GM23338 (cell line): Measurements from ENCODE around the gene POLDIP2. TPM values are rescaled to one million over a fixed set of nuclear protein-coding genes. Genes with fewer than 3 reads are reported as not detected.

ENCODE experiments used
- ATAC-seq: fragments of 200-7000 bp; cut with Tn5 transposase; 3 replicates; pipeline ENCODE4 v1.9.1; 2020
- DNase-seq: peaks from one replicate; pipeline ENCODE4 v3.0.0-alpha.2; 2015; ENCODE audit warnings: low spot score
- H2AFZ ChIP-seq: fragments of 200-600 bp; sonication (generic); 2 replicates; pipeline ENCODE4 v1.8.0; 2016; ENCODE audit warnings: antibody characterized with exemption, mild to moderate bottlenecking, moderate library complexity
- H3F3A ChIP-seq: fragments of 200-600 bp; sonication (generic); replicated peaks from 2 replicates; pipeline ENCODE4 v1.8.0; 2017; ENCODE audit warnings: antibody characterized with exemption, mixed run types, low read depth
- H3K27ac ChIP-seq: fragments of 200-600 bp; sonication (generic); 2 replicates; pipeline ENCODE4 v1.6.1; 2016; ENCODE audit warnings: low read depth
- H3K27me3 ChIP-seq: fragments of 200-600 bp; sonication (generic); 2 replicates; pipeline ENCODE4 v1.8.0; 2016; ENCODE audit warnings: mild to moderate bottlenecking, mixed run types, moderate library complexity; ENCODE audit not compliant: insufficient read depth
- H3K36me3 ChIP-seq: fragments of 200-600 bp; sonication (generic); 2 replicates; pipeline ENCODE4 v1.8.0; 2016; ENCODE audit warnings: mild to moderate bottlenecking; ENCODE audit not compliant: insufficient read depth
- H3K4me1 ChIP-seq: fragments of 200-600 bp; sonication (generic); 2 replicates; pipeline ENCODE4 v1.8.0; 2016; ENCODE audit warnings: mild to moderate bottlenecking, moderate library complexity; ENCODE audit not compliant: insufficient read depth
- H3K4me2 ChIP-seq: fragments of 200-600 bp; sonication (generic); 2 replicates; pipeline ENCODE4 v1.7.1; 2017; ENCODE audit warnings: mixed run types
- H3K4me3 ChIP-seq: fragments of 200-600 bp; sonication (generic); 2 replicates; pipeline ENCODE4 v1.6.1; 2016; ENCODE audit warnings: mixed run types
- H3K79me2 ChIP-seq: fragments of 200-600 bp; sonication (generic); replicated peaks from 2 replicates; pipeline ENCODE4 v1.8.0; 2017; ENCODE audit warnings: mild to moderate bottlenecking; ENCODE audit not compliant: insufficient read depth
- H3K9me2 ChIP-seq: fragments of 200-600 bp; sonication (generic); 2 replicates; pipeline ENCODE4 v1.8.0; 2017; ENCODE audit not compliant: insufficient read depth
- H4K20me1 ChIP-seq: fragments of 200-600 bp; sonication (generic); replicated peaks from 2 replicates; pipeline ENCODE4 v1.8.0; 2017; ENCODE audit warnings: mild to moderate bottlenecking; ENCODE audit not compliant: insufficient read depth
- H3K27ac Mint-ChIP-seq: 2 replicates; pipeline ENCODE4 v1.8.0; 2020; ENCODE audit warnings: inconsistent platforms, mild to moderate bottlenecking, moderate library complexity, mixed read lengths
- H3K27me3 Mint-ChIP-seq: 3 replicates; pipeline ENCODE4 v1.8.0; 2022; ENCODE audit warnings: low read depth, mild to moderate bottlenecking, moderate library complexity, mixed read lengths, inconsistent platforms; ENCODE audit not compliant: insufficient read depth, poor library complexity
- H3K36me3 Mint-ChIP-seq: 3 replicates; pipeline ENCODE4 v1.8.0; 2021; ENCODE audit warnings: low read depth, mild to moderate bottlenecking, inconsistent platforms, moderate library complexity, mixed read lengths
- H3K4me1 Mint-ChIP-seq: 3 replicates; pipeline ENCODE4 v1.8.0; 2020; ENCODE audit warnings: mild to moderate bottlenecking, inconsistent platforms, mixed read lengths
- H3K4me3 Mint-ChIP-seq: 3 replicates; pipeline ENCODE4 v1.8.0; 2021; ENCODE audit warnings: moderate library complexity, mild to moderate bottlenecking, inconsistent platforms, mixed read lengths
- H3K9me3 Mint-ChIP-seq: 3 replicates; pipeline ENCODE4 v1.8.0; 2020; ENCODE audit warnings: moderate library complexity, mild to moderate bottlenecking, inconsistent platforms, mixed read lengths
- EZH2 ChIP-seq: fragments of 200-600 bp; sonication (generic); IDR thresholded peaks from one replicate; pipeline ENCODE4 v1.8.0; 2017; ENCODE audit warnings: antibody characterized with exemption, mild to moderate bottlenecking, low read depth; ENCODE audit not compliant: unreplicated experiment
- EZH2phosphoT487 ChIP-seq: fragments of 200-600 bp; sonication (generic); IDR thresholded peaks from one replicate; pipeline ENCODE4 v1.8.1; 2018; ENCODE audit warnings: antibody characterized with exemption; ENCODE audit not compliant: unreplicated experiment
- JUNB ChIP-seq: IDR thresholded peaks from one replicate; pipeline ENCODE4 v1.6.1; 2016; ENCODE audit warnings: antibody characterized with exemption; ENCODE audit not compliant: unreplicated experiment
- NANOG ChIP-seq: IDR thresholded peaks from 2 replicates; pipeline ENCODE4 v1.6.1; 2016; ENCODE audit warnings: antibody characterized with exemption, borderline replicate concordance
- POLR2AphosphoS5 ChIP-seq: IDR thresholded peaks from 2 replicates; pipeline ENCODE4 v1.6.1; 2016; ENCODE audit warnings: antibody characterized with exemption, low read depth
- polyA plus RNA-seq: library from polyadenylated mRNA; unstranded; fragments of >200 nt; fragmentation: Nextera tagmentation; extraction: Ambion mirVana; gene quantifications from 2 replicates; pipeline ENCODE4 v1.2.1, GENCODE V29; 2016
- total RNA-seq: library from RNA; depleted of rRNA; stranded (reverse); fragments of >200 nt; shearing (Covaris generic); gene quantifications from 2 replicates; pipeline ENCODE4 v1.2.3, GENCODE V29; 2014
- TF ChIP-seq, protein P1 (sequence below): IDR thresholded peaks from 2 replicates; pipeline ENCODE4 v1.6.1; 2016; ENCODE audit warnings: antibody characterized with exemption
- TF ChIP-seq, protein P2 (sequence below), 2 experiments: fragments of 200-600 bp in 1 of 2; sonication (generic) in 1 of 2; conservative IDR thresholded peaks; 2 replicates each; pipeline versions ENCODE4 v1.5.1 to v1.6.1; 2016 to 2017; ENCODE audit warnings: antibody characterized with exemption in 2 of 2, low read depth in 2 of 2, mild to moderate bottlenecking in 2 of 2, moderate library complexity in 1 of 2
- TF ChIP-seq, protein P3 (sequence below): fragments of 250-450 bp; sonication (Bioruptor Pico); IDR thresholded peaks from 2 replicates; pipeline ENCODE4 v1.5.0; 2020; ENCODE audit warnings: mild to moderate bottlenecking, moderate library complexity
- TF ChIP-seq, protein P4 (sequence below): IDR thresholded peaks from one replicate; pipeline ENCODE4 v1.6.1; 2018; ENCODE audit warnings: antibody characterized with exemption; ENCODE audit not compliant: unreplicated experiment

Gene POLDIP2
- total and polyA plus RNA-seq, 2 experiments from 2014 or later = 45.7 to 77.1 TPM

DNA sequence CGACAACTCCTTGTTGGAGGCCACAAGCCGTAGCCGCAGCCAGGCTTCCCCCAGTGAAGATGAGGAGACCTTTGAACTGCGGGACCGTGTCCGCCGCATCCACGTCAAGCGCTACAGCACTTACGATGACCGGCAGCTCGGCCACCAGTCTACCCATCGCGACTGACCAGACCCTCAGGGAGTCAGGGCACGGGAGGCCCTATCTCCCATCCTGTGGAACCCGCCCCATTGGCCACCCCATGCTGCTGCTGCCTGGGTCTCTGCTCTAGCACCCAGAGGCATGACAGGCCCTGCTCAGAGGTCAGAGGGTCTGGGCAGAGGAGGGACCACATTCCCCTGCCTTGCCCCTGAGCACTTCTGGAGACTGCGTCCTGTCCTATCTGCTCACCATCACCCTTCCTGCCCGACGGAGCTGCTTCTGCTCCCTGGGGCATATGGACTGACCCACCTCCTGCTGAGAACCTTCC lies 12.9 kb downstream of the POLDIP2 start:
- no peak overlapping the region for H3K4me3 ChIP-seq
- ATAC-seq (no peak), DNase-seq (no peak)
- H3K79me2 ChIP-seq = no peaks in the 10 kb centered on the region
- H3K9me3 Mint-ChIP-seq = no peaks in the 10 kb centered on the region
- H3K4me1 ChIP-seq = no peaks in the 10 kb centered on the region; the same call in 1 of the 2 replicates
- peaks cover 8% of the 10 kb centered on the region; the same call in 1 of the 2 replicates for H4K20me1 ChIP-seq
- H3K4me2 ChIP-seq = no peak overlapping the region
- no peaks in the 10 kb centered on the region for H3K9me2 ChIP-seq
- H3K4me3 Mint-ChIP-seq = no peak overlapping the region
- TF ChIP-seq, protein P1, sequence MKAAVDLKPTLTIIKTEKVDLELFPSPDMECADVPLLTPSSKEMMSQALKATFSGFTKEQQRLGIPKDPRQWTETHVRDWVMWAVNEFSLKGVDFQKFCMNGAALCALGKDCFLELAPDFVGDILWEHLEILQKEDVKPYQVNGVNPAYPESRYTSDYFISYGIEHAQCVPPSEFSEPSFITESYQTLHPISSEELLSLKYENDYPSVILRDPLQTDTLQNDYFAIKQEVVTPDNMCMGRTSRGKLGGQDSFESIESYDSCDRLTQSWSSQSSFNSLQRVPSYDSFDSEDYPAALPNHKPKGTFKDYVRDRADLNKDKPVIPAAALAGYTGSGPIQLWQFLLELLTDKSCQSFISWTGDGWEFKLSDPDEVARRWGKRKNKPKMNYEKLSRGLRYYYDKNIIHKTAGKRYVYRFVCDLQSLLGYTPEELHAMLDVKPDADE = no peak
- TF ChIP-seq, protein P2, sequence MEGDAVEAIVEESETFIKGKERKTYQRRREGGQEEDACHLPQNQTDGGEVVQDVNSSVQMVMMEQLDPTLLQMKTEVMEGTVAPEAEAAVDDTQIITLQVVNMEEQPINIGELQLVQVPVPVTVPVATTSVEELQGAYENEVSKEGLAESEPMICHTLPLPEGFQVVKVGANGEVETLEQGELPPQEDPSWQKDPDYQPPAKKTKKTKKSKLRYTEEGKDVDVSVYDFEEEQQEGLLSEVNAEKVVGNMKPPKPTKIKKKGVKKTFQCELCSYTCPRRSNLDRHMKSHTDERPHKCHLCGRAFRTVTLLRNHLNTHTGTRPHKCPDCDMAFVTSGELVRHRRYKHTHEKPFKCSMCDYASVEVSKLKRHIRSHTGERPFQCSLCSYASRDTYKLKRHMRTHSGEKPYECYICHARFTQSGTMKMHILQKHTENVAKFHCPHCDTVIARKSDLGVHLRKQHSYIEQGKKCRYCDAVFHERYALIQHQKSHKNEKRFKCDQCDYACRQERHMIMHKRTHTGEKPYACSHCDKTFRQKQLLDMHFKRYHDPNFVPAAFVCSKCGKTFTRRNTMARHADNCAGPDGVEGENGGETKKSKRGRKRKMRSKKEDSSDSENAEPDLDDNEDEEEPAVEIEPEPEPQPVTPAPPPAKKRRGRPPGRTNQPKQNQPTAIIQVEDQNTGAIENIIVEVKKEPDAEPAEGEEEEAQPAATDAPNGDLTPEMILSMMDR (conservative IDR thresholded peaks at IDR 0.05; ENCODE audit: low read depth in 2 of 2) = no peak
- TF ChIP-seq, protein P3, sequence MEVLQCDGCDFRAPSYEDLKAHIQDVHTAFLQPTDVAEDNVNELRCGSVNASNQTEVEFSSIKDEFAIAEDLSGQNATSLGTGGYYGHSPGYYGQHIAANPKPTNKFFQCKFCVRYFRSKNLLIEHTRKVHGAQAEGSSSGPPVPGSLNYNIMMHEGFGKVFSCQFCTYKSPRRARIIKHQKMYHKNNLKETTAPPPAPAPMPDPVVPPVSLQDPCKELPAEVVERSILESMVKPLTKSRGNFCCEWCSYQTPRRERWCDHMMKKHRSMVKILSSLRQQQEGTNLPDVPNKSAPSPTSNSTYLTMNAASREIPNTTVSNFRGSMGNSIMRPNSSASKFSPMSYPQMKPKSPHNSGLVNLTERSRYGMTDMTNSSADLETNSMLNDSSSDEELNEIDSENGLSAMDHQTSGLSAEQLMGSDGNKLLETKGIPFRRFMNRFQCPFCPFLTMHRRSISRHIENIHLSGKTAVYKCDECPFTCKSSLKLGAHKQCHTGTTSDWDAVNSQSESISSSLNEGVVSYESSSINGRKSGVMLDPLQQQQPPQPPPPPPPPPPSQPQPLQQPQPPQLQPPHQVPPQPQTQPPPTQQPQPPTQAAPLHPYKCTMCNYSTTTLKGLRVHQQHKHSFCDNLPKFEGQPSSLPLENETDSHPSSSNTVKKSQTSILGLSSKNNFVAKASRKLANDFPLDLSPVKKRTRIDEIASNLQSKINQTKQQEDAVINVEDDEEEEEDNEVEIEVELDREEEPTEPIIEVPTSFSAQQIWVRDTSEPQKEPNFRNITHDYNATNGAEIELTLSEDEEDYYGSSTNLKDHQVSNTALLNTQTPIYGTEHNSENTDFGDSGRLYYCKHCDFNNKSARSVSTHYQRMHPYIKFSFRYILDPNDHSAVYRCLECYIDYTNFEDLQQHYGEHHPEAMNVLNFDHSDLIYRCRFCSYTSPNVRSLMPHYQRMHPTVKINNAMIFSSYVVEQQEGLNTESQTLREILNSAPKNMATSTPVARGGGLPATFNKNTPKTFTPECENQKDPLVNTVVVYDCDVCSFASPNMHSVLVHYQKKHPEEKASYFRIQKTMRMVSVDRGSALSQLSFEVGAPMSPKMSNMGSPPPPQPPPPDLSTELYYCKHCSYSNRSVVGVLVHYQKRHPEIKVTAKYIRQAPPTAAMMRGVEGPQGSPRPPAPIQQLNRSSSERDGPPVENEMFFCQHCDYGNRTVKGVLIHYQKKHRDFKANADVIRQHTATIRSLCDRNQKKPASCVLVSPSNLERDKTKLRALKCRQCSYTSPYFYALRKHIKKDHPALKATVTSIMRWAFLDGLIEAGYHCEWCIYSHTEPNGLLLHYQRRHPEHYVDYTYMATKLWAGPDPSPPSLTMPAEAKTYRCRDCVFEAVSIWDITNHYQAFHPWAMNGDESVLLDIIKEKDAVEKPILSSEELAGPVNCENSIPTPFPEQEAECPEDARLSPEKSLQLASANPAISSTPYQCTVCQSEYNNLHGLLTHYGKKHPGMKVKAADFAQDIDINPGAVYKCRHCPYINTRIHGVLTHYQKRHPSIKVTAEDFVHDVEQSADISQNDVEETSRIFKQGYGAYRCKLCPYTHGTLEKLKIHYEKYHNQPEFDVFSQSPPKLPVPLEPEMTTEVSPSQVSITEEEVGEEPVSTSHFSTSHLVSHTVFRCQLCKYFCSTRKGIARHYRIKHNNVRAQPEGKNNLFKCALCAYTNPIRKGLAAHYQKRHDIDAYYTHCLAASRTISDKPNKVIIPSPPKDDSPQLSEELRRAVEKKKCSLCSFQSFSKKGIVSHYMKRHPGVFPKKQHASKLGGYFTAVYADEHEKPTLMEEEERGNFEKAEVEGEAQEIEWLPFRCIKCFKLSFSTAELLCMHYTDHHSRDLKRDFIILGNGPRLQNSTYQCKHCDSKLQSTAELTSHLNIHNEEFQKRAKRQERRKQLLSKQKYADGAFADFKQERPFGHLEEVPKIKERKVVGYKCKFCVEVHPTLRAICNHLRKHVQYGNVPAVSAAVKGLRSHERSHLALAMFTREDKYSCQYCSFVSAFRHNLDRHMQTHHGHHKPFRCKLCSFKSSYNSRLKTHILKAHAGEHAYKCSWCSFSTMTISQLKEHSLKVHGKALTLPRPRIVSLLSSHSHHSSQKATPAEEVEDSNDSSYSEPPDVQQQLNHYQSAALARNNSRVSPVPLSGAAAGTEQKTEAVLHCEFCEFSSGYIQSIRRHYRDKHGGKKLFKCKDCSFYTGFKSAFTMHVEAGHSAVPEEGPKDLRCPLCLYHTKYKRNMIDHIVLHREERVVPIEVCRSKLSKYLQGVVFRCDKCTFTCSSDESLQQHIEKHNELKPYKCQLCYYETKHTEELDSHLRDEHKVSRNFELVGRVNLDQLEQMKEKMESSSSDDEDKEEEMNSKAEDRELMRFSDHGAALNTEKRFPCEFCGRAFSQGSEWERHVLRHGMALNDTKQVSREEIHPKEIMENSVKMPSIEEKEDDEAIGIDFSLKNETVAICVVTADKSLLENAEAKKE = no peak
- no peak for TF ChIP-seq NANOG
- TF ChIP-seq POLR2AphosphoS5 = no peak
- no peak for TF ChIP-seq EZH2
- TF ChIP-seq, protein P4, sequence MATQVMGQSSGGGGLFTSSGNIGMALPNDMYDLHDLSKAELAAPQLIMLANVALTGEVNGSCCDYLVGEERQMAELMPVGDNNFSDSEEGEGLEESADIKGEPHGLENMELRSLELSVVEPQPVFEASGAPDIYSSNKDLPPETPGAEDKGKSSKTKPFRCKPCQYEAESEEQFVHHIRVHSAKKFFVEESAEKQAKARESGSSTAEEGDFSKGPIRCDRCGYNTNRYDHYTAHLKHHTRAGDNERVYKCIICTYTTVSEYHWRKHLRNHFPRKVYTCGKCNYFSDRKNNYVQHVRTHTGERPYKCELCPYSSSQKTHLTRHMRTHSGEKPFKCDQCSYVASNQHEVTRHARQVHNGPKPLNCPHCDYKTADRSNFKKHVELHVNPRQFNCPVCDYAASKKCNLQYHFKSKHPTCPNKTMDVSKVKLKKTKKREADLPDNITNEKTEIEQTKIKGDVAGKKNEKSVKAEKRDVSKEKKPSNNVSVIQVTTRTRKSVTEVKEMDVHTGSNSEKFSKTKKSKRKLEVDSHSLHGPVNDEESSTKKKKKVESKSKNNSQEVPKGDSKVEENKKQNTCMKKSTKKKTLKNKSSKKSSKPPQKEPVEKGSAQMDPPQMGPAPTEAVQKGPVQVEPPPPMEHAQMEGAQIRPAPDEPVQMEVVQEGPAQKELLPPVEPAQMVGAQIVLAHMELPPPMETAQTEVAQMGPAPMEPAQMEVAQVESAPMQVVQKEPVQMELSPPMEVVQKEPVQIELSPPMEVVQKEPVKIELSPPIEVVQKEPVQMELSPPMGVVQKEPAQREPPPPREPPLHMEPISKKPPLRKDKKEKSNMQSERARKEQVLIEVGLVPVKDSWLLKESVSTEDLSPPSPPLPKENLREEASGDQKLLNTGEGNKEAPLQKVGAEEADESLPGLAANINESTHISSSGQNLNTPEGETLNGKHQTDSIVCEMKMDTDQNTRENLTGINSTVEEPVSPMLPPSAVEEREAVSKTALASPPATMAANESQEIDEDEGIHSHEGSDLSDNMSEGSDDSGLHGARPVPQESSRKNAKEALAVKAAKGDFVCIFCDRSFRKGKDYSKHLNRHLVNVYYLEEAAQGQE = no peak
- TF ChIP-seq JUNB = no peak
- TF ChIP-seq EZH2phosphoT487 = no peak
- peaks cover 16% of the 10 kb centered on the region for H3K4me1 Mint-ChIP-seq
- peaks cover 48% of the 10 kb centered on the region for H3K36me3 Mint-ChIP-seq
- no peak overlapping the region for H3K27ac ChIP-seq
- no peaks in the 10 kb centered on the region for H3F3A ChIP-seq
- H3K27ac Mint-ChIP-seq = no peak overlapping the region
- H3K27me3 ChIP-seq = no peaks in the 10 kb centered on the region
- peaks cover 15% of the 10 kb centered on the region for H3K36me3 ChIP-seq
- H2AFZ ChIP-seq = no peak overlapping the region
- H3K27me3 Mint-ChIP-seq = peaks cover 7% of the 10 kb centered on the region
